GM12865 (cell line): ENCODE measurements around the gene PER3.

Experiments used
- DNase-seq: peaks from one replicate; pipeline ENCODE4 v3.0.0; 2010; ENCODE audit warnings: low read depth
- H3K4me3 ChIP-seq: 2 replicates; pipeline ENCODE4 v1.5.1; 2011; ENCODE audit warnings: mild to moderate bottlenecking, low read depth, low read length, control low read depth
- CTCF ChIP-seq: IDR thresholded peaks from 2 replicates; pipeline ENCODE4 v1.5.1; 2011; ENCODE audit warnings: low read length, control low read depth, low read depth, inconsistent platforms; ENCODE audit not compliant: insufficient read depth; ENCODE audit errors: missing control alignments

PER3 gene

GRCh38 chr1:7808253-7808844 lies 24.3 kb downstream of the PER3 start:
- DNase-seq: peak; percentile 46
- peak; percentile 45 for TF ChIP-seq CTCF
- H3K4me3 ChIP-seq: no peak overlapping the region

GRCh38 chr1:7809742-7810141 lies 25.7 kb downstream of the PER3 start:
- no peak for TF ChIP-seq CTCF
- no peak overlapping the region for H3K4me3 ChIP-seq
- no peak for DNase-seq

GRCh38 chr1:7810395-7810794 lies 26.3 kb downstream of the PER3 start:
- no peak for TF ChIP-seq CTCF
- no peak overlapping the region for H3K4me3 ChIP-seq
- DNase-seq: no peak

- no peak for TF ChIP-seq CTCF
- H3K4me3 ChIP-seq: no peak overlapping the region
- no peak for DNase-seq
Observed at GRCh38 chr1:7811476-7811875, 27.4 kb downstream of the PER3 start.

GRCh38 chr1:7813677-7814373 lies 29.7 kb downstream of the PER3 start:
- TF ChIP-seq CTCF: no peak
- H3K4me3 ChIP-seq: no peak overlapping the region

GRCh38 chr1:7821282-7821681 lies 37.2 kb downstream of the PER3 start:
- H3K4me3 ChIP-seq: no peak overlapping the region
- TF ChIP-seq CTCF: no peak
- DNase-seq: no peak

More at GRCh38 chr1:7813677-7814373, 29.7 kb downstream of the PER3 start:
- DNase-seq: no peak

- no peak overlapping the region for H3K4me3 ChIP-seq
- no peak for DNase-seq
- no peak for TF ChIP-seq CTCF
Observed at GRCh38 chr1:7824701-7825100, 40.6 kb downstream of the PER3 start.
